GM18498 (cell line): Measurements from ENCODE around the gene NUTM1.
A peak's percentile ranks its signal among the peaks of the same experiment; 100 is the strongest.
"Not testable (repeated sequence)": the region's sequence is repeated elsewhere in the genome, so short reads cannot be mapped to it uniquely, and the experiment has no call there.

ENCODE experiments used
- ATAC-seq: cut with Tn5 transposase; IDR thresholded peaks from one replicate; pipeline ENCODE4 v1.9.1; 2021; ENCODE audit warnings: mild to moderate bottlenecking, moderate library complexity; ENCODE audit not compliant: unreplicated experiment

The NUTM1 gene

GRCh38 chr15:34336231-34336990, 6.7 kb upstream of the NUTM1 start:
- no peak for ATAC-seq

GRCh38 chr15:34336991-34337556, 6.0 kb upstream of the NUTM1 start:
- ATAC-seq: peak; percentile 2

- peak; percentile 71 for ATAC-seq
Observed at GRCh38 chr15:34337557-34338306, 5.4 kb upstream of the NUTM1 start, which contains the start of gene SLC12A6. SLC12A6 (minus strand) TSS chr15:34337781; CDS start chr15:34336680, 1,101 bp downstream.

DNA sequence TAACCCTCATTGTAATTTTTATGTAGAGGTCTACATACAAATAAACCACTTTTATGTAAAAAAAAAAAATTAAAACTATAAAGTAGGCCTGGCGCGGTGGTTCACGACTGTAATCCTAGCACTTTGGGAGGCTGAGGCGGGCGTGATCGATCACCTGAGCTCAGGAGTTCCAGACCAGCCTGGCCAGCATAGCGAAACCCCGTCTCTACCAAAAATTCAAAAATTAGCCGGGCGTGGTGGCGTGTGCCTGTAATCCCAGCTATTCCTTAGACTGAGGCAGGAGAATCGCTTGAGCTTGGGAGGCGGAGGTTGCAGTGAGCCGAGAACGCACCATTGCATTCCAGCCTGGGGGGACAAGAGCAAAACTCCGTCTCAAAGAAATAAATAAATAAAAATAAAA, 4.8 kb upstream of the NUTM1 start:
- ATAC-seq: no peak

GRCh38 chr15:34339946-34340345, 3.2 kb upstream of the NUTM1 start:
- no peak for ATAC-seq

DNA sequence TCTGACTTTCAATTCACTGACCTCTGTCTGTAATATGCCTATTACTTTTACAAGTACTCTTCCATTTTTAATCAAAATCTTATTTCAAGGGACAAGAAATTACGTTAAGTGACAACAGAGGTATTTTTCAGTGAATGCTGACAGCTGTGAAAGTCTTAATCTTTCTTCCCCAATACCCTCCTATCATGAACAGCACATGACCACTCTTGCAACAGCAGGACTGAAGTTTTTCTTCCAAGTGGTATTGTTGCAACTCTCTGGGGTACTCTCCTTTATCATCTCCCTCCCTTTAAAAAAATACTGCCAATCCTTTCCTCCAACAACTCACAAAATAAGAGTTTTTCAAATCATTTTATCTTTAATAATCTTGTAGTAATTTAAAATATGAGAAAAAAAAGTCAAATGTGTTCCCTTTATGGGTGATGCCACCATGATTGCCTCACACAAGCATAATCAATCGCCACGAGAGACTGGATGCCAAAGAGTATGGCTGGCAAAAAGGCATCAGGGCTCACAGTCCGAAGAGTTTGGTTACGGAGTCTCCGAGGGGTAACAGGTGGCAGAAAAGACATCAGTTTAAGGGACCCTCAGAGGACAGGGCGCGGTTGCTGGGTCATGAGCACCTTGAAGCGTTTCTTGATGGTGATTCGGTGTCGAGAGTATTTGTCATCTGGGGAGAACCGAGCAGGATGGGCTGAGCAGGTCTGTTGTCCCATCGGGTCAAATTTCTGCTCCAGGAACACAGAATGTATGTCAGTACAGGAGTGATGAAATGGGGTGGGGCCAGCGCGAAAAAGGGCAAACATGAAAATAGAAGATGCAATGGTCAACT, 1.5 kb upstream of the NUTM1 start:
- no peak for ATAC-seq

GRCh38 chr15:34342213-34342736, 840 bp upstream of the NUTM1 start:
- not testable (repeated sequence) for ATAC-seq

DNA sequence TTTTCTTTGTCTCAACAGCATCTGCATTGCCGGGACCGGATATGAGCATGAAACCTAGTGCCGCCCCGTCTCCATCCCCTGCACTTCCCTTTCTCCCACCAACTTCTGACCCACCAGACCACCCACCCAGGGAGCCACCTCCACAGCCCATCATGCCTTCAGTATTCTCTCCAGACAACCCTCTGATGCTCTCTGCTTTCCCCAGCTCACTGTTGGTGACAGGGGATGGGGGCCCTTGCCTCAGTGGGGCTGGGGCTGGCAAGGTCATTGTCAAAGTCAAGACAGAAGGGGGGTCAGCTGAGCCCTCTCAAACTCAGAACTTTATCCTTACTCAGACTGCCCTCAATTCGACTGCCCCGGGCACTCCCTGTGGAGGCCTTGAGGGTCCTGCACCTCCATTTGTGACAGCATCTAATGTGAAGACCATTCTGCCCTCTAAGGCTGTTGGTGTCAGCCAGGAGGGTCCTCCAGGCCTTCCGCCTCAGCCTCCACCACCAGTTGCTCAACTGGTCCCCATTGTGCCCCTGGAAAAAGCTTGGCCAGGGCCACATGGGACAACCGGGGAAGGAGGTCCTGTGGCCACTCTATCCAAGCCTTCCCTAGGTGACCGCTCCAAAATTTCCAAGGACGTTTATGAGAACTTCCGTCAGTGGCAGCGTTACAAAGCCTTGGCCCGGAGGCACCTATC, 5.0 kb downstream of the NUTM1 start:
- no peak for ATAC-seq

DNA sequence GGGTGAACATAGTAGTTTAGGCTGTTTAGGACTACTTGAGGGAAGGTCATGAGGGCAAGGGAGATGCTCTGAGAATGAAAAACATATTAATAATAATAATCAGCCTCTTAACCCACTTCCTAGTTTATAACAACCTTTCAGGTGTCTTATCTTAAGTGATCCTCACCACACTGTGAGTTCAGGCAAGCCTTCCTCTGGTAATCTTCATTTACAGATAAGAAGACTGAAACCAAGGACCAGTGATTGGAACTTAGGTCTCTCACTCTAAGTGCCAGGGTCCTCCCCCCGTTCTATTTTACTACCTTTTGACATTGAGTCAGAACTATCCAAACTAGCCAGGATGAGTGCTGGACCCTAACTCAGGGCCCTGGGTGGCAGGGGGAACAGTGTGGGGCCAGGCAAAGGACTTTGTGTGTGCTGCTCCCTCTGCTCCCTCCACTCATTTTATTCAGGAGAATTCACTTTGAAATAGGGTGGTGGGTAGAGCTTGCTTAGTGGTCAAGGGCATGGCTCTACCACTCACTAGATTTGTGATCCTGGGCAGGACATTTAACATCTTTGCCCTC, 5.7 kb downstream of the NUTM1 start:
- no peak for ATAC-seq

GRCh38 chr15:34349769-34350168, 6.7 kb downstream of the NUTM1 start:
- ATAC-seq: no peak

DNA sequence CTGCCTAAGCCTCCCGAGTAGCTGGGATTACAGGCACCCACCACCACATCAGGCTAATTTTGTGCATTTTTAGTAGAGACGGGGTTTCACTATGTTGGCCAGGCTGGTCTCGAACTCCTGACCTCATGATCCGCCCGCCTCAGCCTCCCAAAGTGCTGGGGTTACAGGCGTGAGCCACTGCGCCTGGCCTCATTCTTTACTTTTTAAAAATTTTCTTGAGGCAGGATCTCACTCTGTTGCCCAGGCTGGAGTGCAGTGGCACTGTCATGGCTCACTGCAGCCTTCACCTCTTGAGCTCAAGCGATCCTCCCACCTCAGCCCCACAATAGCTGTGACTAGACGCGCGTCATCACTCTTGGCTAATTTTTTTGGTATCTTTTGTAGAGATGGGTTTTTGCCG, 9.9 kb downstream of the NUTM1 start:
- not testable (repeated sequence) for ATAC-seq

DNA sequence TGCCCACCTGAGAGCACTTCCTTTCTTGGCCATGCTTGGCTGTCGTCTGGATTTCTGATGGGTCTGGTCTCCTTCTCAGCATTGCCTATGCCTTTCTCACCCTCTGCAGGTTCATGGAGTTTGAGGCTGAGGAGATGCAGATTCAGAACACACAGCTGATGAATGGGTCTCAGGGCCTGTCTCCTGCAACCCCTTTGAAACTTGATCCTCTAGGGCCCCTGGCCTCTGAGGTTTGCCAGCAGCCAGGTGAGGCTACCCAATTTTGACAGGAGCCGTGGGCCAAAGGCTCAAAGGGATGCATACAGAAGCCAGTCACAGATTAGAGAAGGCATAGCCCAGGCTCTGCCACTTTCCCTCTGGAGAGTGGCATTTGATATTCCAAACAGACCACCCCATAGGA, 10.5 kb downstream of the NUTM1 start:
- no peak for ATAC-seq

- ATAC-seq: no peak
Observed at GRCh38 chr15:34354286-34354685, 11.2 kb downstream of the NUTM1 start.

- ATAC-seq: no peak
Observed at GRCh38 chr15:34355241-34355640, 12.1 kb downstream of the NUTM1 start.

DNA sequence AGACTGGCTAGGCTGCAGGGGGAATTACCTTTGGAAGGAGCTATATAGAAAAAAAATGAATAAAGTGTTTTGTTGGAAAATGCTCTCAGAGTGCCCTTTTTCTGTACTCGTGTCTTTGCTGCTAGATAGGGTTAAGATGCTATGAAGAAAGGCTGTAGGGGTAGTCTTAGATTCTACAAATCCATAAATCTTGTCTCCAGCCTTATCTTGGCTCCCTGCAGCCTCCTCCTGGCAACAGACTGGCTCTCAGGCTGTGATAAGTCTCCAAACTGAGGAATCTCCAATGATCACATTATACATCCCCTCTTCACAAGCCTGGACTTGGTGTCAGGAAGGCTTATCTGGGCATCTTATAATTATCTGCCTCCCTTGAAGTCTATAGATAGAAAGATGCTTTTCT, 14.5 kb downstream of the NUTM1 start:
- no peak for ATAC-seq

DNA sequence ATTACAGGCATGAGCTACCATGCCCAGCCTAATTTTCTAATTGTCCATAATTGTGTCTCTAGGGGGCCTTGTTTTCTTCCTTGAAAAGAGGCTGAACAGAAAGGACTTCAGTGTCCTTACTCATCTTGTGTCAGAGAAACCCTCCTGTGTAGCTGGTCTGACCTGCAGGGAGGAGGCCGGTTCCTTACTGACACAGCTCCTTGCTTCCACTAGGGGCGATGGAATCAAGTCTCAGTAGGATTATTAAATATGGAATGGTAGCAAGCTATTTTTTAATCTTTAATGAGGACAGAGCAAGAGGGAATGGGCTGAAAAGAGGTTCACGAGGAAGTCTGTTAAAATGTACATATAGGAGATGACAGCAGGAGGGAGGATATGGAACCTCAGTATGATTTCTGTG, 15.3 kb downstream of the NUTM1 start:
- no peak for ATAC-seq

- ATAC-seq: no peak
Observed at GRCh38 chr15:34358948-34359347, 15.8 kb downstream of the NUTM1 start.

- no peak for ATAC-seq
Observed at GRCh38 chr15:34359416-34359815, 16.3 kb downstream of the NUTM1 start.

DNA sequence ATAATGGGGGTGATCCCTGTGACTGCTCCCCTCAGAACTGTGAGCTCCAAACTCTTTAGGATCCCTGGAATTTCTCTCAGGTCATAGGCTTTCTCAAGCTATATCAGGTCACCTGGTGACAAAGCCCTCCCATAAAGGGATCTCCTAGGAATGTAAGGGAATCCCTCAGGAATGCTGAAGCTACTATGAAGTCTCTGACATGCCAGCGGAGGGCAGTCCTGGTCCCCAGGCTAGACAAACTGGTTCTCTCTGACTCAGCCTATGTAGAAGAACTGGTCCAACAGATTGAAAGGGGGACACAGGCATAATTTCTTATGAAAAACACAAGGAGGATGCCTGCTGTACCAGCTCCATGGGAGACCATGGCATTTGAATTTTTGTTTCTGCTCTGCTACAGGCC, 17.2 kb downstream of the NUTM1 start:
- no peak for ATAC-seq

DNA sequence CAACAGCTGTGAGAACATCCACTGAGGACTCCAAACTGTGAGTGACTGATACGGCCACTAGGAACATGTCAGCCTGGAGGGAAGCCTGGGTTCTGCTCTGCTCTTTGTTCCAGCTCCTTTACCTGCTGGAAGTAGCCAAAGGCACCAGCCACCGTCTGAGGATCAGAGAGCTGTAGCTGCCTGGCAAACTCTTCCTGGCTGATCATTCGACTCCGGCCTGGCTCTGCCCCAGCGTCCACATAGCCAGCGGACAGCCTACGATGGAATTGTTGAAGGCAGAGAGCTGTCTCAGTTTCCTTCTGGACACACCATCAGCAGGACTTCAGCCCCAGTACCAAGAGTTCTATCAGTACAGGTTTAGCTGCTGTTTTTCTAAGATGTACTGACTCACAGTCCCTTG, 18.2 kb downstream of the NUTM1 start:
- no peak for ATAC-seq
